ENCODE data around the gene CILP.

- TF ChIP-seq REST (IDR thresholded peaks at IDR 0.05; ENCODE audit: insufficient read depth in 1 of 2, low read depth in 2 of 2, low read length in 2 of 2) = no peak
- TF ChIP-seq POLR2AphosphoS5 (IDR thresholded peaks at IDR 0.05; ENCODE audit: low read depth, low read length) = no peak
- TF ChIP-seq TAF1 (IDR thresholded peaks at IDR 0.05; ENCODE audit: borderline replicate concordance, insufficient read depth, low read length) = no peak
- no peak for TF ChIP-seq FOXP2 (optimal IDR thresholded peaks at IDR 0.05; ENCODE audit: borderline replicate concordance, extremely low read depth, extremely low read length, insufficient read depth)
Measured at GRCh38 chr15:65221697-65222096, 10.4 kb upstream of the CILP start.
